Measurements from ENCODE around the gene ADAMTS17.
"Not testable (repeated sequence)": the region's sequence is repeated elsewhere in the genome, so short reads cannot be mapped to it uniquely, and the experiment has no call there.

The ADAMTS17 gene

GRCh38 chr15:99984491-99985243 lies 357.1 kb downstream of the ADAMTS17 start:
- no peak for DNase-seq

GRCh38 chr15:99983886-99984286 lies 357.9 kb downstream of the ADAMTS17 start:
- no peak for DNase-seq

GRCh38 chr15:99983171-99983885 lies 358.4 kb downstream of the ADAMTS17 start:
- DNase-seq, result no peak

- no peak for DNase-seq
These were observed 359.1 kb downstream of the ADAMTS17 start for GRCh38 chr15:99982662-99983061.

GRCh38 chr15:99981839-99982658 lies 359.7 kb downstream of the ADAMTS17 start:
- no peak for DNase-seq

GRCh38 chr15:99981191-99981647 lies 360.6 kb downstream of the ADAMTS17 start:
- DNase-seq, result no peak

- DNase-seq, result no peak
These were observed 361.0 kb downstream of the ADAMTS17 start for GRCh38 chr15:99980752-99981151.

- DNase-seq, result not testable (repeated sequence)
These were observed 361.9 kb downstream of the ADAMTS17 start for GRCh38 chr15:99979886-99980285.

GRCh38 chr15:99979371-99979770 lies 362.4 kb downstream of the ADAMTS17 start:
- no peak for DNase-seq

- no peak for DNase-seq
These were observed 363.3 kb downstream of the ADAMTS17 start for GRCh38 chr15:99978426-99978825.

GRCh38 chr15:99977929-99978328 lies 363.8 kb downstream of the ADAMTS17 start:
- no peak for DNase-seq

- no peak for DNase-seq
These were observed 364.9 kb downstream of the ADAMTS17 start for GRCh38 chr15:99976811-99977271.

GRCh38 chr15:99976000-99976399 lies 365.8 kb downstream of the ADAMTS17 start:
- no peak for DNase-seq

GRCh38 chr15:99974246-99974645 lies 367.5 kb downstream of the ADAMTS17 start:
- no peak for DNase-seq

GRCh38 chr15:99973351-99973750 lies 368.4 kb downstream of the ADAMTS17 start:
- DNase-seq, result no peak

- no peak for DNase-seq
These were observed 370.8 kb downstream of the ADAMTS17 start for GRCh38 chr15:99970891-99971430.

- DNase-seq, result peak; percentile 41
These were observed 372.4 kb downstream of the ADAMTS17 start for GRCh38 chr15:99969261-99969920.

GRCh38 chr15:99967841-99968371 lies 373.9 kb downstream of the ADAMTS17 start:
- peak; percentile 9 for DNase-seq

GRCh38 chr15:99966815-99967214 lies 375.0 kb downstream of the ADAMTS17 start:
- peak; percentile 8 for DNase-seq

GRCh38 chr15:99965376-99965775 lies 376.4 kb downstream of the ADAMTS17 start:
- DNase-seq, result peak; percentile 9

- DNase-seq, result peak; percentile 27
These were observed 377.8 kb downstream of the ADAMTS17 start for GRCh38 chr15:99963976-99964375.

Measured in activated effector memory CD4-positive, alpha-beta T cell treated with anti-CD3 and anti-CD28 coated beads, Interleukin-2, amount 50 U/mL, for 16 hours (primary cell).